Glutamatergic neuron (in vitro differentiated cells): ENCODE measurements around the gene ADAM23. TPM values are rescaled to one million over a fixed set of nuclear protein-coding genes. Genes with fewer than 3 reads are reported as not detected.

Experiments used
- DNase-seq: peaks from one replicate; pipeline ENCODE4 v3.0.0; 2022
- H3K27ac Mint-ChIP-seq: one replicate; pipeline ENCODE4 v1.8.0; 2020; ENCODE audit warnings: mild to moderate bottlenecking, mixed read lengths, inconsistent platforms; ENCODE audit not compliant: unreplicated experiment
- H3K27me3 Mint-ChIP-seq: one replicate; pipeline ENCODE4 v1.8.0; 2020; ENCODE audit warnings: mild to moderate bottlenecking, moderate library complexity, mixed read lengths, inconsistent platforms; ENCODE audit not compliant: unreplicated experiment
- H3K36me3 Mint-ChIP-seq: one replicate; pipeline ENCODE4 v1.8.0; 2020; ENCODE audit warnings: mild to moderate bottlenecking, mixed read lengths, inconsistent platforms; ENCODE audit not compliant: unreplicated experiment
- H3K4me1 Mint-ChIP-seq: one replicate; pipeline ENCODE4 v1.8.0; 2020; ENCODE audit warnings: mild to moderate bottlenecking, low read depth, mixed read lengths, inconsistent platforms; ENCODE audit not compliant: unreplicated experiment
- H3K4me3 Mint-ChIP-seq: one replicate; pipeline ENCODE4 v1.8.0; 2020; ENCODE audit warnings: mild to moderate bottlenecking, mixed read lengths, inconsistent platforms; ENCODE audit not compliant: unreplicated experiment
- H3K9me3 Mint-ChIP-seq: one replicate; pipeline ENCODE4 v1.8.0; 2020; ENCODE audit warnings: mild to moderate bottlenecking, moderate library complexity, mixed read lengths, inconsistent platforms; ENCODE audit not compliant: unreplicated experiment
- CTCF ChIP-seq: fragments of 200-600 bp; sonication (generic); IDR thresholded peaks from one replicate; pipeline ENCODE4 v1.5.0; 2021; ENCODE audit not compliant: partially characterized antibody, unreplicated experiment
- total RNA-seq: library from RNA; stranded (reverse); fragmentation: NEBNext Ultra II Directional; extraction: Animal tissue kit (Norgen Biotek cat#: 25700); gene quantifications from one replicate; pipeline ENCODE4 v1.2.1, GENCODE V29; 2021; ENCODE audit not compliant: unreplicated experiment

ADAM23 gene
- total RNA-seq, 1 donor from 2014 or later, result 16.4 TPM

- H3K36me3 Mint-ChIP-seq, result peaks cover 5% of the 10 kb centered on the region
- H3K9me3 Mint-ChIP-seq, result peaks cover 3% of the 10 kb centered on the region
- no peaks in the 10 kb centered on the region for H3K4me1 Mint-ChIP-seq
- no peak for TF ChIP-seq CTCF
- DNase-seq, result no peak
- no peak overlapping the region for H3K4me3 Mint-ChIP-seq
- no peak overlapping the region for H3K27ac Mint-ChIP-seq
- no peaks in the 10 kb centered on the region for H3K27me3 Mint-ChIP-seq
Observed at GRCh38 chr2:206480161-206480560, 36.8 kb downstream of the ADAM23 start.

- H3K27ac Mint-ChIP-seq, result no peak overlapping the region
- H3K27me3 Mint-ChIP-seq, result no peaks in the 10 kb centered on the region
- peaks cover 3% of the 10 kb centered on the region for H3K9me3 Mint-ChIP-seq
- DNase-seq, result no peak
- no peak overlapping the region for H3K4me3 Mint-ChIP-seq
- H3K36me3 Mint-ChIP-seq, result peaks cover 9% of the 10 kb centered on the region
- no peaks in the 10 kb centered on the region for H3K4me1 Mint-ChIP-seq
- TF ChIP-seq CTCF, result no peak
Observed at GRCh38 chr2:206480620-206481019, 37.3 kb downstream of the ADAM23 start.

- H3K9me3 Mint-ChIP-seq, result peaks cover 3% of the 10 kb centered on the region
- H3K27me3 Mint-ChIP-seq, result no peaks in the 10 kb centered on the region
- H3K27ac Mint-ChIP-seq, result no peak overlapping the region
- H3K4me1 Mint-ChIP-seq, result no peaks in the 10 kb centered on the region
- no peak for TF ChIP-seq CTCF
- no peak overlapping the region for H3K4me3 Mint-ChIP-seq
- DNase-seq, result no peak
- peaks cover 12% of the 10 kb centered on the region for H3K36me3 Mint-ChIP-seq
Observed at GRCh38 chr2:206481056-206481455, 37.7 kb downstream of the ADAM23 start.

- H3K4me1 Mint-ChIP-seq, result no peaks in the 10 kb centered on the region
- no peak overlapping the region for H3K27ac Mint-ChIP-seq
- no peaks in the 10 kb centered on the region for H3K27me3 Mint-ChIP-seq
- no peak for DNase-seq
- peaks cover 6% of the 10 kb centered on the region for H3K9me3 Mint-ChIP-seq
- peaks cover 12% of the 10 kb centered on the region for H3K36me3 Mint-ChIP-seq
- no peak for TF ChIP-seq CTCF
- H3K4me3 Mint-ChIP-seq, result no peak overlapping the region
Observed at GRCh38 chr2:206482123-206482522, 38.8 kb downstream of the ADAM23 start.

- Mint-ChIP-seq H3K27ac (no peak overlapping the region), H3K4me1 (no peaks in the 10 kb centered on the region), H3K27me3 (no peaks in the 10 kb centered on the region), H3K4me3 (no peak overlapping the region), H3K9me3 (peaks cover 6% of the 10 kb centered on the region), H3K36me3 (peaks cover 12% of the 10 kb centered on the region)
- no peak for TF ChIP-seq CTCF
- DNase-seq, result no peak
Observed at GRCh38 chr2:206482633-206483032, 39.3 kb downstream of the ADAM23 start.
